Renal cortical epithelial cell (primary cell): ENCODE data around the gene LSMEM2. TPM values are rescaled to one million over a fixed set of nuclear protein-coding genes. Genes with fewer than 3 reads are reported as not detected.
"Not testable (repeated sequence)": the region's sequence is repeated elsewhere in the genome, so short reads cannot be mapped to it uniquely, and the experiment has no call there.

Experiments
- DNase-seq: peaks from one replicate; pipeline ENCODE4 v3.0.0-alpha.2; 2011; ENCODE audit warnings: low read depth
- total RNA-seq: library from RNA; depleted of rRNA; stranded (reverse); fragments of >200 nt; gene quantifications from 2 replicates; pipeline ENCODE4 v1.2.3, GENCODE V29; 2014

The LSMEM2 gene
- total RNA-seq, 1 donor from 2014 or later = not detected

- DNase-seq = peak; percentile 58
Observed at GRCh38 chr3:50245831-50246516, 32.9 kb upstream of the LSMEM2 start.

DNA sequence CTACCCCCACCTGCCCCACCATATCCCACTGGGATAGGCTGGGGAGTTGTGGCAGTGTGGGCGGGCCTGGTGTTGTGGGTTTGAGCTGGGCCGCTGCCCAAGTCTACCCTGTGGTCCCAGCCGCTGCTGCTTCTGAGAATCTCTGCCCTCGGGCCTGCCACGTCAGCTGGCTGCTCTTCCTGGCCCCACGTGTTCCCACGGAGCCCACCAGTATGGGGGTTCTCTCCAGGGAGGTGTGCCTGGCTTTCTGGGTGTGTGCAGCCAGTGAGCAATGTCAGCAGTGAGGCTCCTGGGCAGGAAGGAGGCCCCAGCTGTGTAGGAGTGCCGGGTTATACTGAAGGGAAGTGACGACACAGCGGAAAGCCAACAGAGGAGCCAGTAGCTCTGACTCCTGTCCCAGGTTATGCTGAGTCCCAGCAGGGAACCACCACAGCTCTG, 32.4 kb upstream of the LSMEM2 start:
- DNase-seq = peak; percentile 70

GRCh38 chr3:50248387-50248786, 30.5 kb upstream of the LSMEM2 start:
- no peak for DNase-seq

- no peak for DNase-seq
Observed at GRCh38 chr3:50249457-50249856, 29.4 kb upstream of the LSMEM2 start.

- DNase-seq = no peak
Observed at GRCh38 chr3:50250514-50250913, 28.4 kb upstream of the LSMEM2 start.

- peak; percentile 88 for DNase-seq
Observed at GRCh38 chr3:50251220-50251619, 27.7 kb upstream of the LSMEM2 start.

DNA sequence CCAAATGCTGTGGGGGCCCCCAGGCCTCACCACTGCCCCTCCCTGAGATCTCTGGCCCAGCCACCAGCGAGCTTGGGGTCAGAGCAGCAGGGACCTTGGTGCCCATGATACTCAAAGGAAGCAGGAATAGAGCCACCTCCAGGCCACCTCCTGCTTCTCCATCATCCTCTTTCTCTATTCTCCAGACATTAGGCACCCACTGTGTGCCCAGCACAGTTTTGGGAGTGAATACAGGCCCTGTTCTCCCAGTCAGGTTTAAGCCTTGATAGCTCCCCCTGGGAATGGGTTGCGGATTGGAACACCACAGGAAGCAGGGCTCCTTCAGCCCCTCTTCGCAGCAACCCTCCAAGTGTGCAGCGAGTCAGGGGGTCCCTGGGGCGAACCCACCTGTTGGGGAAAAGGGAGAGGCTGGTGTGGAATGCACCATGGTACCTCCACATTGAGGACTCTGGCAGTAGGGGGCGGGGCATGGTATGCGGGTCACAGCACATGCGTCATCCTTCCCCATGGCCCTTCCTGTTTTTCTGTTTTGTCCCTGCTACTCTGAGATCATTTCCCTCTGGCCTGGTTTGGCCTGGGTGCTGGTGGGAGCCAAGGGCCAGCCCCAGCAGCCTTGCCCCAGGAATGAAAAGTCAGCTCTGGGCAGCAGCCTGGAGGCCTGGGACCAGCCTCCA, 24.2 kb upstream of the LSMEM2 start:
- DNase-seq = no peak

GRCh38 chr3:50255251-50255615, 23.7 kb upstream of the LSMEM2 start:
- no peak for DNase-seq

DNA sequence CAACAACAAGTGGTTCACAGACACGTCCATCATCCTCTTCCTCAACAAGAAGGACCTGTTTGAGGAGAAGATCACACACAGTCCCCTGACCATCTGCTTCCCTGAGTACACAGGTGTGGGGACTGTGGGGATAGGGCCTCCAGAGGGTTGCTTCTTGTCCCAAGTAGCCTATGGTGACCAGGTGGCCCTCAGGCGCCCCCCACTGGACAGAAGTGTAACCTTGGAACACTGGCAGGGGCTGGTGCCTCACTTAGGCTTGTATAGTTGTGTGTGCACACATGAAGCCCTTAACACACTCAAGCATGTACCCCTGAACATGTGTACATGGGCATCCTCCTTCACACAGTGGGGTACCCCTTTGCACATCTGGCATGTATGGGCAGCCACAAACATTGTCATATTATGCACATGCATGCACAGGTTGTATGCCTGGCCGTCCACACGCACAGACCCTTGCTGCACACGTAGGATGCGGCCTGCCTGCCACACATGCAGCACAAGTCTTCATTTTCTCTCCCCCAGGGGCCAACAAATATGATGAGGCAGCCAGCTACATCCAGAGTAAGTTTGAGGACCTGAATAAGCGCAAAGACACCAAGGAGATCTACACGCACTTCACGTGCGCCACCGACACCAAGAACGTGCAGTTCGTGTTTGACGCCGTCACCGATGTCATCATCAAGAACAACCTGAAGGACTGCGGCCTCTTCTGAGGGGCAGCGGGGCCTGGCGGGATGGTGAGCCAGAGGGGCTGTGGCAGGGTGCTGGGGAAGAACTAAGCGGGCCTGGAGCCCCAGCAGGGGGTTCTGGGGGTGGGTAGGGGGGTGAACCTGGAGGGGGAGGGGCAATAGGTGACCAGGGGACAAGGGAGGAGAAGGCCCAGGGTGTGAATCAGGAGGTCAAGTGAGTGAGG, 21.7 kb upstream of the LSMEM2 start:
- DNase-seq = no peak

- DNase-seq = no peak
Observed at GRCh38 chr3:50258029-50258680, 20.7 kb upstream of the LSMEM2 start.

DNA sequence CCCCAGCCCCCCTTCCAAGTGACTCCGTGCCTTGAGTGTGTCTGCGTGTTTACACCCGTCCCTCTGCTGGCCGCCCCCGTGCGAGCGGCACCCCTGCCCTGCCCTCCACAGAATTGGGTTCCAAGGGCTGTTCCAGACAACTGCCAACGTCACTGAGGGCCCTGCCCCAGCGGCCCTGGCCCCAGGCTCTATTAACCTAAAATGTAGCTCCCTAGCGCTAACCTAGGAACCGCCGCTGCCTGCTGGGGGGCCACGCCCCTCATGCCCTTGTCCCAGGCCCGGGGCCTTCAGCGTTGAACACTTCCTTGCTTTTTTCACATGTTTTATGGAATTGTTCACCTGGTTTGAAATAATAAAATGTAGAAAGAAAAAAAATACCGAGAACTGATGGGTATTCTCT, 19.9 kb upstream of the LSMEM2 start:
- DNase-seq = no peak

- no peak for DNase-seq
Observed at GRCh38 chr3:50259432-50260026, 19.4 kb upstream of the LSMEM2 start.

DNA sequence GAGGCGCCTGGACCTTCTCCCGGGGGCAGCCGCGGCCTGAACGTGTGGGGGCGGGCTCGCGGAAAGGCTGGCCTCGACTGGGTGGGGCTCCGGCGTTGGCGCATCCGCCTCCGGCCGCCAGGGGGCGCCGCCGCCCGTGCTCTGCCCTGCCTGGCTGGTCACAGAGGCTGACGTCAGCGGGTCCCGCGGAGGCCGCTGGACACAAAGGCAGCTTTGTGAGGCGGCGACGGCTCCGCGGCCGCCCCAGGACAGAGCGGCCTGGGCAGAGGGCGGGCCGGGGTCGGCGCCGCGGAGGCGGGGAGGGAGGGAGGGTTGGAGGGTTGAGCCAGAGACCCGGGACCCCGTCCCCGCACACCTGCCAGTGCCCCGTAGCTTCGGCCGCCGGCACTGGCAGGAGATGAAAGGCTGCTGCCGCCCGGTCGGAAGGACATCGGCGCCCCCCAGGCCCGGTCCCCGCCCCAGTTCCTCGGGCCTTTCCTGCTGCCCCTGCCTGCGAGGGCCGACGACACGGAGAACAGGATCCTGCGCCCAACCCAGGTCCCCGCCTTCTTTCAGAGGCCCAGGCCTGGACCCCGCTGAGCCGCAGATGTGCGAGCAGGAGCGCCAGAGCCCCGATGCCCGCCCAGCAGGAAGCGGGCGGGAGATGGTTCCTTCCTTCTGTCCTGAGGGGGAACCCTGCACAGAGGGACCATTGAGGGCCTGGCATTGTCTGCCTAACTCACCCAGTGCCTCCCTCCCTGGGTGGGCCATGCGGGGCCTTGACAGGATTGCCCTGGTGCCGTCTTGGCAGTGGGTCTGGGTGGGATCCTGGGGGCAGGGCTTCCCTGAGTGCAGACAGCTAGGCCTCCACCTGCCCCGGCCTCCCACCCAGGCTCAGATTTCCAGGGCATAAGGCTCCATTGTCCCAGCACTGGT, 18.6 kb upstream of the LSMEM2 start:
- DNase-seq = peak; percentile 60

GRCh38 chr3:50260942-50261441, 17.9 kb upstream of the LSMEM2 start:
- no peak for DNase-seq

- no peak for DNase-seq
Observed at GRCh38 chr3:50261505-50261904, 17.4 kb upstream of the LSMEM2 start.

- DNase-seq = not testable (repeated sequence)
Observed at GRCh38 chr3:50262200-50262599, 16.7 kb upstream of the LSMEM2 start.

- DNase-seq = no peak
Observed at GRCh38 chr3:50262778-50263177, 16.1 kb upstream of the LSMEM2 start.

DNA sequence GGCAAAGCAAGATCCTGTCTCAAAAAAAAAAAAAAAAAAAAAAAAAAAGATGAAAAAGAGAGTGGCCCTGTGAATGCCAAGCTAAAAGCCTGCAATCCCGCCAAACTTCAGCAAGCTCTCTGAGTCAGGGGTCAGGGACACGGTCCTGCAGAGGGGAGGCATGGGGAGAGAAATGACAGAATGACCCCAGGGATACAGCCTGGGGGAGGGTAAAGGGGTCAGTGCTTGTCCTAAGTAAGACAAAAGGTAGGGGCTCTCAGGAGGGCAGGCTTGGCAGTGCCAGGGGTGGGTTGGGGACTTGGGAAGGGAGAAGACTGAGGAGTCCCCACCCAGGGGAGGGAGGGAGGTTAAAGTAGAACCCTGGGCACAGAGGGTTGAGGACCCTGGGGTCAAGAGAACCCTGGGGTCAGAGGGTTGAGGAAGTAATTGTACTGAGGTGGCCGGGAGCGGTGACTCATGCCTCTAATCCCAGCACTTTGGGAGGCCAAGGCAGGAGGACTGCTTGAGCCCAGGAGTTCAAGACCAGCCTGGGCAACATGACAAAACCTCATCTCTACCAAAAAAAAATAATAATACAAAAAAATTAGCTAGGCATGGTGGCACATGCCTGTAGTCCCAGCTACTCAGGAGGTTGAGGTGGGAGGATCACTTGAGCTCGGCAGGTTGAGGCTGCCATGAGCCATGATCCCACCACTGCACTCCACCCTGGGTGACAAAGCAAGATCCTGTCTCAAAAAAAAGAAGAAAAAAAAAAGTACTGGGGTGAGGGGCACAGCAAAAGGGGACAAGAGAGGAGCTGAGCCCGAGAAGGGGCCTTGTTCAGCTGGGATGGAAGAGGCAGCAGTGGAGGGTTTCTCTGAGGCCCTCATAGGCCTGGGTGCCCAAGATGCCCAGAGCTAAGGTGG, 15.2 kb upstream of the LSMEM2 start:
- DNase-seq = peak; percentile 41

GRCh38 chr3:50264383-50264963, 14.4 kb upstream of the LSMEM2 start:
- DNase-seq = peak; percentile 92
